DND-41 (cell line): Measurements from ENCODE around the gene ADCY7.

Experiments
- EZH2 ChIP-seq: IDR thresholded peaks from 3 replicates; pipeline ENCODE4 v1.6.1; 2012; ENCODE audit warnings: borderline replicate concordance, low read depth, mild to moderate bottlenecking, moderate library complexity, low read length, inconsistent platforms; ENCODE audit not compliant: severe bottlenecking
- TF ChIP-seq, protein P1 (sequence below): IDR thresholded peaks from 2 replicates; pipeline ENCODE4 v1.5.1; 2012; ENCODE audit warnings: borderline replicate concordance, low read length, moderate library complexity, mild to moderate bottlenecking; ENCODE audit not compliant: poor library complexity, severe bottlenecking; ENCODE audit errors: extremely low read depth

DNA sequence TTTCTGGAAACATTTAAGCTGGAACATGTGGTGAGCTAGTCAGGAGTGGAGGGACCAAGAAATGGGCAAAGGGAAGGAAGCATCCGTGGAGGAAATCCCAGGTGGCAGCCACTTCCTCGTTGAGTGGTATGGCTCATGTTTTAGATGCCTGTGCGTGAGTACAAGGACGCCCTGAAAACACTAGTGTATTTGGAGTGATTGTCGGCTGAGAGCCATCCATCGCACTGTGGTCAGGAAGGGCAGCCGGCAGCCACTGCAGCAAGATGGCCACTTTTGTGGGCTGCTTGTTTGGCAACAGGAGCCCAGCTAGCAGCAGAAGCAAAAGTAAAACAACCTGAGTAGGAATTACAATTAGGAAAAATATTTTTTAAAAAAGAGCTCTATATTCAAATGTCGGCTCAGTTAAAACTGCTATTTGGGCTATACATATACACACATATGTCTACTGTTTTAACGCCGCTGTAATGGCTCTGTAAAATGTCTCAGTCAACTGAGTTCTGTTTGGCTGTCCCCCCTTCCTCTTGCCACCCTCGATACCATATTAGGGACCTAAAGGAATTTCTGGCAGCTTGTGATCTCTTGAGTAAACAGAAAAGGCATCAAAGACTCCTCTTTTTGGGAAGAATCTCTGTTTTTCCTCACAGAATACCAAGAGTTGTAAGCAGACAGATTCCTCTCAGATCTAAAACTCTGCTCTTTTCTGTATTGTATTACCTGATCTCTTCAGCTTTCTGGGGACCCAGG is 63.3 kb downstream of the ADCY7 start:
- TF ChIP-seq, protein P1, sequence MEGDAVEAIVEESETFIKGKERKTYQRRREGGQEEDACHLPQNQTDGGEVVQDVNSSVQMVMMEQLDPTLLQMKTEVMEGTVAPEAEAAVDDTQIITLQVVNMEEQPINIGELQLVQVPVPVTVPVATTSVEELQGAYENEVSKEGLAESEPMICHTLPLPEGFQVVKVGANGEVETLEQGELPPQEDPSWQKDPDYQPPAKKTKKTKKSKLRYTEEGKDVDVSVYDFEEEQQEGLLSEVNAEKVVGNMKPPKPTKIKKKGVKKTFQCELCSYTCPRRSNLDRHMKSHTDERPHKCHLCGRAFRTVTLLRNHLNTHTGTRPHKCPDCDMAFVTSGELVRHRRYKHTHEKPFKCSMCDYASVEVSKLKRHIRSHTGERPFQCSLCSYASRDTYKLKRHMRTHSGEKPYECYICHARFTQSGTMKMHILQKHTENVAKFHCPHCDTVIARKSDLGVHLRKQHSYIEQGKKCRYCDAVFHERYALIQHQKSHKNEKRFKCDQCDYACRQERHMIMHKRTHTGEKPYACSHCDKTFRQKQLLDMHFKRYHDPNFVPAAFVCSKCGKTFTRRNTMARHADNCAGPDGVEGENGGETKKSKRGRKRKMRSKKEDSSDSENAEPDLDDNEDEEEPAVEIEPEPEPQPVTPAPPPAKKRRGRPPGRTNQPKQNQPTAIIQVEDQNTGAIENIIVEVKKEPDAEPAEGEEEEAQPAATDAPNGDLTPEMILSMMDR = no peak
- no peak for TF ChIP-seq EZH2
